Left lobe of liver (tissue), 2 donors: ENCODE results near the gene PNPLA6. TPM values are rescaled to one million over a fixed set of nuclear protein-coding genes. Genes with fewer than 3 reads are reported as not detected.

Experiments used
- ATAC-seq: fragments of 200-7000 bp; cut with Tn5 transposase; one replicate; pipeline ENCODE4 v1.9.1; 2020; ENCODE audit warnings: mild to moderate bottlenecking, moderate library complexity
- DNase-seq: peaks from one replicate; pipeline ENCODE4 v3.0.0-alpha.2; 2020; ENCODE audit warnings: low spot score
- total RNA-seq: library from RNA; stranded (reverse); gene quantifications from one replicate; pipeline ENCODE4 v1.2.1, GENCODE V29; 2021
- donor health status: DM: no; HTN: no; CAD: no; lungs with moderate emphysema.
- donor health status: DM: no; HTN: yes; CAD: no.

PNPLA6 gene
- total RNA-seq, 1 donor from 2014 or later = 57.9 TPM

GRCh38 chr19:7595466-7596133 is 60.1 kb downstream of the PNPLA6 start, which contains the start of gene CAMSAP3:
Gene CAMSAP3 (plus strand): TSS chr19:7595863. CDS start chr19:7596003, 140 bp downstream.
- peak; percentile 93 for ATAC-seq
- DNase-seq = peak; percentile 65

DNA sequence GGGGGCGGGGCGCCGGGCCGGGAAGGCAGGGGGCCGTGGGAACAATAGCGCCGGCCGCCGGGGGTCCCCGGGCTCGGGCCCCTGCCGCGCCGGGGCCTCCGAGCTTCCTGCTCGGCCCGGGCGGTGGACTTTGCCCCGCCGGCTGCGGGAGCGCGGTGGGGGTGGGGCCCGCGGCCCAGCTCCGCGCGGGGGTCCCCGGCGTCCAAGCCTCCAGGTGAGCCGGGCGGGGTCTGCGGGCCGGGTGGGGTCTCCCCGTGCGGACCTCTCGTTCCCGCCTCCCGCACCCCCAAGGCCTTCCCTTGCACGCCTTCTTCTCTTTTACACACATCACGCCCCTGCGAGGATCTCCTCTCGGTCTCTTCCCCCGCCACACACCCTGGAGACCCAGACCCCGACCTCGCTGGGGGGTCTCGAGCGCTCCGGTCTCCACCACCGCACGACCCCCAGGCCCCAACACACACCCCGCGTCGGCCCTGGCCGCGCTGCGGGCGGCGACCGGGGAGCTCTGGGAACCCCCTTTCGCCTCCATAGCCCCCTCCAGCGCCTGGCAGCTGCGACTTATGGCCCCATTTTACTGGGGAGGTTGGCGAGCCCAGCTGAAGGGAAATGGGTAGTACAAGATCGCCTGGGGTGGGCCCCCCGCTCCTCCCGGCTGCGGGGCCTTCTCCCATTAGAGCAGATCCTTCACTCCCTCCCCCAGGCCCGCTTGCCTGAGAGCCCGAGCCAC is 60.9 kb downstream of the PNPLA6 start:
- ATAC-seq = peak; percentile 70

DNA sequence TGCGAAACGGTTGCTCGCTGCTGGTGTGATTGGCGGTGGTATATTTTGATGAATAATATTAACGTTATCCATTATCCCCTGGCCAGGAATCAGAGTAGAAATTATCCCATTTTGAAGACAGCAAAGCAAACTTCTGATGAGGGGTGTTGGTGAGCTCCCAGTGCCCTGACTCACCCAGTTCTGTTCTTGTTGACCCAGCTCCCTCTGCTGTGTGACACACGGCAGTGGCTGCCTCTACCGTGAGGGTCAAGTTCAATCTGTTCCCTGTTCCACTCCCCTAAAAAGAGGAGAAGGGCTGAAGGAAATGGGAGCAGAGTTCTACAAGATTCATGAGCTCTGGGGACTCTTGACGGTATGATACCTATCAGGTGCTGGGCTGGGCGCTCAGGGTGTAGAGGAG is 62.2 kb downstream of the PNPLA6 start:
- ATAC-seq (peak; percentile 14), DNase-seq (no peak)

More for the DNA sequence above, 60.9 kb downstream of the PNPLA6 start:
- no peak for DNase-seq

- no peak for DNase-seq
- no peak for ATAC-seq
These were observed 62.7 kb downstream of the PNPLA6 start for GRCh38 chr19:7598180-7598579.

GRCh38 chr19:7600721-7601120 is 65.2 kb downstream of the PNPLA6 start:
- DNase-seq (no peak), ATAC-seq (no peak)

DNA sequence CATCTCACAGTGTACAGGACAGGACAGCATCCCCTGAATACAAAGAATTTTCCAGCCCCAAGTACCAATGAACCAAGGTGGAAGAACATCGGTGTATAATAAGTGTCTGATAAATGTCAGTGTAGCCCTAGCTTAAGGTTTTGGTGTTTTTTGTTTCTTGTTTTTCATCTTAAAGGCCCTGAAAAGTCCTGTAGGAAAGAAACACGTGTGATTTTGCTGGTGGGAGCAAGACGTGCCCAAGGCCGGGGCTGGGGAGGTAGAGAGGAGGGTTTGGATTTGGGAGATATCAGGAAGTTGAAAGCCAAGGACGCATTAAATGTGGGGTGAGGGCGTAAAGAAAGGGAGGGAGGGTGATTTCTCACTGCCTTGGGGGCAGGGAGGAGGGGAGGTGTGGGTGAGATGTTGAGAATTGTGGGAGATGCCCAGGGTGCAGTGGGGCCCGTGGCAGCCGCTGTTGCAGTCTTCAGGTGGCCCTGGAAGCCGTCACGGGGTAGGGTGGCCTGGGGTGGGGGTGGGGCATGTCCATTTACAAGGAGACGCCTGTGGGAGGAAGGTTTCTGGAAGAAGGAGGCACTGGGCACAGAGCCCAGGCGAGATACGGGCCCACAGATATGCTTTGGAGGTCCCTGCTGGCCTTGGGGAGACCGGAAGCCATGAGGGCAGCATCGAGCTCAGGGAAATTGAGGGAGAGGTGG is 66.9 kb downstream of the PNPLA6 start:
- DNase-seq (no peak), ATAC-seq (peak; percentile 7)

DNA sequence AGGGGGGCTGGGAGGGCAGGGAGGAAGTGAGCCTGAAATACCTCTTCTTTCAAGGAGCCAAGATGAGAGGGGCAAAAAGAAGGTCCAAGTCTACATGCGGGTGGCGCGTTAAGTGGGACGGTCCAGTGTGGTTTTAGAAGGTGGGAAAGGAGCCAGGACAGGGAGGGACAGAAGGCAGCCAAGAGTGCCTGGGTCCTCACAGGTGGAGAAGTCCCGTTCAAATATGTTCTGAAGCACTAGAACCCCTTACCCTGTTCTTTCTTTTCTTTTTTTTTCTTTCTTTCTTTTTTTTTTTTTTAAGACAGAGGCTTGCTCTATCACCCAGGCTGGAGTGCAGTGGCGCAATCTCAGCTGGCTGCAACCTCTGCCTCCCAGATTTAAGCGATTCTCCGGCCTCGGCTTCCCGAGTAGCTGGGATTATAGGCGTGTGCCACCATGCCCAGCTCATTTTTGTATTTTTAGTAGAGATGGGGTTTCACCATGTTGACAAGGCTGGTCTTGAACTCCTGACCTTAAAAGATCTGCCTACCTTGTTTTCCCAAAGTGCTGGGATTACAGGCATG is 67.5 kb downstream of the PNPLA6 start:
- ATAC-seq = peak; percentile 53
- no peak for DNase-seq

- no peak for DNase-seq
- peak; percentile 34 for ATAC-seq
These were observed 68.4 kb downstream of the PNPLA6 start for GRCh38 chr19:7603919-7604318.

- ATAC-seq = peak; percentile 35
- no peak for DNase-seq
These were observed 70.1 kb downstream of the PNPLA6 start for GRCh38 chr19:7605490-7606222.

- ATAC-seq = no peak
- no peak for DNase-seq
These were observed 70.8 kb downstream of the PNPLA6 start for GRCh38 chr19:7606289-7606688.

DNA sequence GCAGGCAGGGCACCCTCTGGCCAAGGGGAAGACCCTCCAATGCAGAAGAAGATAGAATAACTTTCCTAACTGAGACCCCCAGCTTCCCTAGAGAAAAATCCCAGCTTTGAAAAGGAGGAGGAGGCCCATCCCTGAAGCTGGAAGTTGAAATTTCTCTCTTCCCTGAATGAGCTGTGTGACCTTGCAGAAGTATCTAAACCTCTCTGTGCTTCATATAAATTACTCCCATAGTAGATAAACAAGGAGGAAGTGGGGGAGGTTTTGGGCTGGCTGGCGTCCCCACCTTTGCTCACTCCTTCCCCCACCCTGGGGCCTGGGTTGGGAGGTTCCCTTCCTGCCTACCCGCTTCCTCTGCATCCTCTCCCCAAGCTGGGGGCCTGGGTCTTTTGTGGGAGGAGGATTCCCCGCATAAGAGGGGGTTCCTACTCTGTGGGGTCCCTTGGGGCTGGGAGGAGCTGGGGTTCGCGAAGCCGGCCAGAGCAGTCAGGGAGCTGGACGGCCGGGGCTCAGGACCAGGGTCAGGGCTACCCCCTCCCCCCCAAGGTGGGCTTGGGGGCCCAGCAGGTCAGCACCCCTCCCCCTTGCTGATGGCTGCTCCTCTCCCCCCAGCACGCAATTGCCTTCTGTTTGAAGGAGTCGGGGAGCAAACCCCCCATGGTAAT is 71.8 kb downstream of the PNPLA6 start:
- DNase-seq (no peak), ATAC-seq (no peak)

DNA sequence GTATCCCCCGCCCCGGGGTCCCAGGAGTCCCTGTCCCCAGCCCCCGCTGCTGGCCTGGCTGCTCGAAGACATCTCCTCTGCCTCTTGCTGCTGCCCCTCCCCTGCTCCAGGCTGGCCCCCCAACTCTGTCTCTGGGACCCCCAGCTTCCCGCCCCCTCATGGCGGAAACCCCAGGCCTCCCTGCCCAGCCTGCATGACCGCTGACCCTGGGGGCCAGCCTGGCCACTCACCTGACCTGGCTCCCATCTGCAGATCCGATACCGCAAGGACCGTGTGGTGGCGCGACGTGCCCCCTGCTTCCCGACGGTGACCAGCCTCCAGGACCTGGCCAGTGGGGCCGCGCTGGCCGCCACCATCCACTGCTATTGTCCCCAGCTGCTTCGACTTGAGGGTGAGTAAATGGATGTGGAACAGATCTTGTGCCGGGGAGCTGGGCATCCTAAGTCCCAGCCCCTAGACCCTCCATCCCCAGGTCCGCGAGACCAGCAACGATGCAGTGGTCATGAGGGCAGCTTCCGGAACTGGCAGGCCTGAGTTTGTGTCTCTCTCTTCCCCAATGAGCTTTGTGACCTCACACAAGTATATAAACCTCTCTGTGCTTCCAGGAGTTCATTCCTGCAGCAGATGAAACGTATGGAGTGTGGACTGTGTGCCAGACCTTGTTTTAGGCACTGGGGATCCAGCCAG is 72.5 kb downstream of the PNPLA6 start:
- DNase-seq = no peak
- ATAC-seq = no peak

DNA sequence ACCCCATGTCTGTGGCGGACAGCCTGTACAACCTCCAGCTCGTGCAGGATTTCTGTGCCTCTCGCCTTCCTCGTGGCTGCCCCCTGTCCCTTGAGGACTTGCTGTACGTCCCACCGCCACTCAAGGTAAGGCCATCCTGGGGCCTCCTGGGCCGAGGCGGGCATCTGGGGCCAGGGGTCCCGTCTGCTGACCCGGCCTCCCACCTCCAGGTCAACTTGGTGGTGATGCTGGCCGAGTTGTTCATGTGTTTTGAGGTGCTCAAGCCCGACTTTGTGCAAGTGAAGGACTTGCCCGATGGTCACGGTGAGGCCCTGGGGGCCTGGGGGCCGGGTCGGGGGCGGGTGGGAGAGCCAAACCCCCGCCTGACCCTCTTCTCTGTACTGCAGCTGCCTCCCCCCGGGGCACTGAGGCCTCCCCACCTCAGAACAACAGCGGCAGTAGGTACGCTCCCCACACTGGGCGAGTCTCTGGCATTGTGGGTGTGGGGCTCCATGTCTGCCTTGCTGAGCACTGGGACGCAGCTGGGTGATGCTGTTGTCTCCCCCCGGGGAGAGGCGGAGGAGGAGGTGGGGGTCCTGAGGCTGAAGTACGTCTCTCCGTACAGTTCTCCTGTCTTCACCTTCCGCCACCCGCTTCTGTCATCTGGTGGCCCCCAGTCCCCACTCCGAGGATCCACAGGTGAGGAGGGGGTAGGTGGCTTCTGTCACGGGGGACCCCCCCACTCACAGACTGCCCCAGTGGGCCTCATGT is 75.1 kb downstream of the PNPLA6 start:
- DNase-seq (no peak), ATAC-seq (no peak)

Other genes with a start within 250 kb of the PNPLA6 start
- 96.4 TPM for gene INSR, start 241.3 kb upstream of the PNPLA6 start, total RNA-seq
- 16.4 TPM for gene ARHGEF18, start 186.8 kb upstream of the PNPLA6 start, total RNA-seq
- gene PEX11G, start 46.7 kb upstream of the PNPLA6 start, total RNA-seq = 16.5 TPM
- gene ZNF358, start 19.6 kb upstream of the PNPLA6 start, total RNA-seq = 31.3 TPM
- 25.7 TPM for gene MCOLN1, start 13.1 kb upstream of the PNPLA6 start, total RNA-seq
- 40.8 TPM for gene CAMSAP3, start 60.1 kb downstream of the PNPLA6 start, total RNA-seq
- gene XAB2, start 93.8 kb downstream of the PNPLA6 start, total RNA-seq = 21.2 TPM
- 75.6 TPM for gene PET100, start 94.1 kb downstream of the PNPLA6 start, total RNA-seq
- gene PCP2, start 98.0 kb downstream of the PNPLA6 start, total RNA-seq = 1.7 TPM
- gene STXBP2, start 101.4 kb downstream of the PNPLA6 start, total RNA-seq = 48.0 TPM
- not detected for gene RETN, start 133.3 kb downstream of the PNPLA6 start, total RNA-seq
- gene MCEMP1, start 141.4 kb downstream of the PNPLA6 start, total RNA-seq = 0.18 TPM
- gene TRAPPC5, start 145.1 kb downstream of the PNPLA6 start, total RNA-seq = 53.7 TPM
- 0.45 TPM for gene FCER2, start 166.4 kb downstream of the PNPLA6 start, total RNA-seq
- gene CLEC4G, start 196.4 kb downstream of the PNPLA6 start, total RNA-seq = 34.3 TPM
- 1.2 TPM for gene CD209, start 211.8 kb downstream of the PNPLA6 start, total RNA-seq
- gene CLEC4M, start 227.5 kb downstream of the PNPLA6 start, total RNA-seq = 13.2 TPM